Heart right ventricle (tissue), 16 donors: ENCODE measurements around the gene PROB1. TPM values are rescaled to one million over a fixed set of nuclear protein-coding genes. Genes with fewer than 3 reads are reported as not detected.

Experiments
- ATAC-seq, 8 donors: fragments of 200-7000 bp; cut with Tn5 transposase; one replicate each; pipeline ENCODE4 v1.9.1; 2020; ENCODE audit warnings: mild to moderate bottlenecking in 8 of 8, moderate library complexity in 8 of 8, moderate number of reproducible peaks in 1 of 8
- DNase-seq, 2 donors: peaks; one replicate each; pipeline ENCODE4 v3.0.0-alpha.2; 2020
- H3K27ac ChIP-seq, 10 donors: fragments of 200-600 bp; sonication (generic) in 2 of 10; one replicate each; pipeline versions ENCODE4 v1.5.0 to v1.8.0; 2020 to 2022; ENCODE audit warnings: mild to moderate bottlenecking in 3 of 10
- H3K27me3 ChIP-seq, 7 donors: fragments of 200-600 bp; one replicate each; pipeline ENCODE4 v1.8.0; 2021 to 2022; ENCODE audit warnings: mild to moderate bottlenecking in 2 of 7
- H3K36me3 ChIP-seq, 9 donors: fragments of 200-600 bp; sonication (generic) in 1 of 9; one replicate each; pipeline versions ENCODE4 v1.5.0 to v1.8.0; 2020 to 2022; ENCODE audit warnings: mild to moderate bottlenecking in 2 of 9
- H3K4me1 ChIP-seq, 9 donors: fragments of 200-600 bp; sonication (generic) in 1 of 9; one replicate each; pipeline versions ENCODE4 v1.5.0 to v1.8.0; 2020 to 2022; ENCODE audit warnings: mild to moderate bottlenecking in 4 of 9
- H3K4me3 ChIP-seq, 10 donors: fragments of 200-600 bp; sonication (generic) in 2 of 10; one replicate each; pipeline versions ENCODE4 v1.5.0 to v1.8.0; 2020 to 2022; ENCODE audit warnings: mild to moderate bottlenecking in 7 of 10, moderate library complexity in 2 of 10
- H3K9me3 ChIP-seq, 11 donors: fragments of 200-600 bp in 10 of 11; sonication (generic) in 2 of 11; one replicate each; pipeline versions ENCODE4 v1.5.0 to v1.8.0; 2013 to 2022; ENCODE audit warnings: mild to moderate bottlenecking in 2 of 11, control low read depth in 1 of 11, moderate library complexity in 1 of 11
- CTCF ChIP-seq, 9 donors: fragments of 200-600 bp; sonication (generic) in 2 of 9; IDR thresholded peaks; one replicate each; pipeline versions ENCODE4 v1.5.0 to v1.8.0; 2021 to 2022; ENCODE audit warnings: antibody characterized with exemption in 9 of 9, mild to moderate bottlenecking in 5 of 9, moderate library complexity in 1 of 9
- WGBS, 2 donors: extraction: QIAGEN DNeasy Blood & Tissue Kit; methylation state at CpG; one replicate each; pipeline ENCODE4 v1.1.7; 2013; ENCODE audit warnings: inconsistent platforms in 1 of 2; 5-methylcytosine and 5-hydroxymethylcytosine counted together
- intact Hi-C, 10 donors: fragments of 100-400 bp; cut with DNase I; formaldehyde crosslinking; loops; one replicate each; pipeline versions ENCODE4 v1.11.1 to v1.14.2; 2022
- polyA plus RNA-seq, 2 donors: library from polyadenylated mRNA; stranded (reverse); fragments of 200-250 nt; gene quantifications; one replicate each; pipeline ENCODE4 v1.2.3, GENCODE V29; 2013
- total RNA-seq, 10 donors: library from RNA; stranded (reverse); fragmentation: NEBNext Ultra II Directional in 3 of 10; extraction: Animal tissue kit (Norgen Biotek cat#: 25700) in 3 of 10; gene quantifications; one replicate each; pipeline versions ENCODE4 v1.2.1 to v1.2.4, GENCODE V29; 2021 to 2023
- donor health status: Arrhythmogenic right ventricular cardiomyopathy.
- donor health status: ischemic (EF 13 %, LVEDD 7.1; RV severe dilation, severe dysfunction).
- donor health status: healthy with polysubstance abuse.
- donor health status: DM: no; HTN: yes; CAD: no.
- donor health status: DM: no; HTN: no; CAD: no.
- donor health status: ischemic (EF 25% LVEDD 6.9; RV normal size, moderate dysfunction).
- donor health status: ischemic (EF 25% LVEDD 5.7; RV mildly dilated, moderate dysfunction).
- donor health status: healthy.
- donor health status: DM: yes; HTN: yes; CAD: no.
- donor health status: Ischemic cardiomyopathy.
- donor health status: ischemic (EF 35%, LVEDD 5.7; RV mildly dilated, moderate dysfunction).
- donor health status: nonischemic (EF 11% LVEDD 7.7; RV severe dilation, severe dysfunction).
- donor health status: DM: yes; HTN: yes; CAD: no.
- donor health status: PGD.
- donor health status: ischemic (EF 29% LVEDD 5.4; RV normal size, mild dysfunction).
- donor health status: nonischemic (EF 23%, LVEDD 6.1; RV moderate dilation, normal function).

Gene PROB1
- total and polyA plus RNA-seq, 12 donors, result 12.2 to 64.8 (median 33.8) TPM

GRCh38 chr5:139394123-139394653 is 716 bp downstream of the PROB1 start:
- intact Hi-C loops, result loop anchor here in 3 of 10 donors (1.0 to 5.0 kb wide), 3 partner anchors 23 to 97 kb away; partner anchors contain the start of gene PAIP2 (in 1 of the 3)
- TF ChIP-seq CTCF (IDR thresholded peaks at IDR 0.05), result peak; percentile 36 to 78 (median 50)
- Histone ChIP-seq H3K27ac (peak overlapping the region; percentile 80 to 97 (median 93)), H3K4me3 (peak overlapping the region; percentile 50 to 80 (median 69)), H3K36me3 (peaks cover 0 to 15% (median 0%) of the 10 kb centered on the region in 9 donors), H3K27me3 (peaks cover 0 to 35% (median 0%) of the 10 kb centered on the region in 7 donors), H3K4me1 (peaks cover 7 to 81% (median 64%) of the 10 kb centered on the region in 9 donors), H3K9me3 (no peaks in the 10 kb centered on the region)
- WGBS, 2 donors, result 2% methylated on average over 53 to 62 of the region's 62 CpGs
- peak; percentile 4 to 60 (median 46) for ATAC-seq
- peak; percentile 66 to 75 for DNase-seq

GRCh38 chr5:139393497-139394122 is 1.3 kb downstream of the PROB1 start:
- 9 to 19% methylated on average over 49 of the region's 49 CpGs for WGBS, 2 donors
- TF ChIP-seq CTCF (IDR thresholded peaks at IDR 0.05), result no peak
- ATAC-seq, result no peak
- H3K27ac ChIP-seq, result peak overlapping the region; percentile 80 to 97 (median 93)
- peak overlapping the region; percentile 50 to 80 (median 69) for H3K4me3 ChIP-seq
- no peaks in the 10 kb centered on the region for H3K9me3 ChIP-seq
- H3K36me3 ChIP-seq, result peaks cover 0 to 15% (median 0%) of the 10 kb centered on the region in 9 donors
- peaks cover 0 to 35% (median 0%) of the 10 kb centered on the region in 7 donors for H3K27me3 ChIP-seq
- no peak for DNase-seq
- peaks cover 7 to 87% (median 68%) of the 10 kb centered on the region in 9 donors for H3K4me1 ChIP-seq
- intact Hi-C loops, result loop anchor here in 3 of 10 donors (1.0 to 5.0 kb wide), 3 partner anchors 24 to 96 kb away; partner anchors contain the start of gene PAIP2 (in 1 of the 3)

- H3K9me3 ChIP-seq, result no peaks in the 10 kb centered on the region
- TF ChIP-seq CTCF (IDR thresholded peaks at IDR 0.05), result peak in 7 of 9 donors; percentile 35 to 64 (median 49)
- H3K27ac ChIP-seq, result peak overlapping the region in 9 of 10 donors; percentile 89 to 97 (median 94)
- DNase-seq (peak in 1 of 2 donors; percentile 66), ATAC-seq (peak in 7 of 8 donors; percentile 4 to 29 (median 16))
- H3K27me3 ChIP-seq, result peaks cover 0 to 35% (median 0%) of the 10 kb centered on the region in 7 donors
- peak overlapping the region; percentile 50 to 80 (median 69) for H3K4me3 ChIP-seq
- H3K4me1 ChIP-seq, result peaks cover 7 to 89% (median 71%) of the 10 kb centered on the region in 9 donors
- 12 to 32% methylated on average over 76 to 77 of the region's 77 CpGs for WGBS, 2 donors
- peaks cover 0 to 15% (median 0%) of the 10 kb centered on the region in 9 donors for H3K36me3 ChIP-seq
- intact Hi-C loops, result loop anchor here in 2 of 10 donors (5.0 kb wide), 2 partner anchors 51 to 96 kb away; partner anchors contain the start of gene PAIP2 (in 1 of the 2)
These were observed 2.0 kb downstream of the PROB1 start for GRCh38 chr5:139392678-139393496.

- DNase-seq (no peak), ATAC-seq (no peak)
- peak overlapping the region in 9 of 10 donors; percentile 64 to 97 (median 90) for H3K27ac ChIP-seq
- H3K27me3 ChIP-seq, result peaks cover 0 to 35% (median 0%) of the 10 kb centered on the region in 7 donors
- WGBS, 2 donors, result 21 to 38% methylated on average over 32 to 36 of the region's 36 CpGs
- H3K4me1 ChIP-seq, result peaks cover 7 to 92% (median 72%) of the 10 kb centered on the region in 9 donors
- peaks cover 0 to 15% (median 0%) of the 10 kb centered on the region in 9 donors for H3K36me3 ChIP-seq
- H3K9me3 ChIP-seq, result no peaks in the 10 kb centered on the region
- peak overlapping the region; percentile 12 to 80 (median 69) for H3K4me3 ChIP-seq
- no peak for TF ChIP-seq CTCF (IDR thresholded peaks at IDR 0.05)
- intact Hi-C loops, result loop anchor here in 2 of 10 donors (5.0 kb wide), 2 partner anchors 50 to 95 kb away; partner anchors contain the start of gene PAIP2 (in 1 of the 2)
These were observed 2.6 kb downstream of the PROB1 start for GRCh38 chr5:139392324-139392677.
